NCI-H524 (cell line): ENCODE data around the gene PDPN.
A peak's percentile ranks its signal among the peaks of the same experiment; 100 is the strongest.

Source experiments
- DNase-seq, 2 experiments: peaks; one replicate each; lab custom pipeline; 2025; lab: John Stamatoyannopoulos, UW

PDPN gene

GRCh38 chr1:13617773-13618172 is 34.1 kb downstream of the PDPN start:
- no peak for DNase-seq

DNA sequence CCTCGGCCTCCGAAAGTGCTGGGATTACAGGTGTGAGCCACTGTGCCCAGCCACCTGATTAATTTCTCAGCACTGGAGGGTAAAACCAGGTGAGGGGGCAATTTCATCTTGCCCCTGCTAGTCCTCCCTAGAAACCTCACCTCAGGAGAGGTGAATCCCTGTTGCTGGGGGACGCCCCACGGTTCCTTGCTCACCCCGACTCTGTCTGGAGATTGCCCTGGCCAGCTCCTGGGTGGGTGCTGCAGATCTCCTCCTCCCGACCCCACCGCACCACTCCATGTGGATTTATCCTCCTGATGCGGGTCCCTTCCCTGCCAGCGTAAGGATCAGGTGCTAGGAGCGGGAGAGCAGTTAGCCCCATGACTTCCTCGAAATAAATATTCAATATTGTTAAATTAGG is 34.9 kb downstream of the PDPN start:
- no peak for DNase-seq

GRCh38 chr1:13619909-13620308 is 36.3 kb downstream of the PDPN start:
- no peak for DNase-seq

DNA sequence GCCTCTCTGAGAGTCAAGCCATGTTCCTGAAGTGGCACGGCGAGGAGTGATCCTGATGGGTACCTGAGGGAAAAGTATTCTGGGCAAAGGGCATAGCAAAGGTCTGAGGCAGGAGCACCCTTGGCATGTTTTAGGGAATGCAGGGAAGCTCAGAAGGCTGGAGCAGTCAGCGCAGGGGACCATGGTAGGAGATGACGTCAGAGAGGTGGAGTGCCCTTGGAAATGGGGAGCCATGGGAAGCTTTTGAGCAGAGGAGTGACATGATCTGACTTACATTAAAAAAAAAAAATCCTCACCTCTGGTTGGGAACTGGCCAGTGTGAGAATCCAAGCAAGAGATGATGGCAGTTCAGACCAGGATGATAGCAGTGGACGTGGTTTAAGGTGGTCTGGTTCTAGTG is 37.2 kb downstream of the PDPN start:
- no peak for DNase-seq

DNA sequence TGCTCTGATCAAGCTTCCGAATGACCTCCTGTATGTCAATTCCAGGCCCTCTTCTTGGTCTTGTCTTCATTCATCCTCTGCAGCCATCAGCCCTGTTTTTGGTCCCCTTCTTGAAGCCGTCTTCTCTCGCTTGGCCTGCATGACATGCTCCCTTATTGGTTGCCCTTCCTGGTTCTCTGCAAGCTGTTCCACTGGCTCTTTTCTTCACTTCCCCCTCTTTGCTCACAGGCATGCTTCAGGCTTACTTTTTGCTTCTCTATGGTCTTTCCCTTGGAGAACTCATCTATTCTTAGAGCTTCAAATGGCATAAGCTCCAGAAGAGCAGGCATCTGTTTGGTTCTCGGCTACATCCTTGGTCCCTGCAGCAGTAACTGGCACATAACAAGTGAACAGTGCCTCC is 38.8 kb downstream of the PDPN start:
- DNase-seq, result no peak

GRCh38 chr1:13623021-13623637 is 39.5 kb downstream of the PDPN start:
- no peak for DNase-seq

DNA sequence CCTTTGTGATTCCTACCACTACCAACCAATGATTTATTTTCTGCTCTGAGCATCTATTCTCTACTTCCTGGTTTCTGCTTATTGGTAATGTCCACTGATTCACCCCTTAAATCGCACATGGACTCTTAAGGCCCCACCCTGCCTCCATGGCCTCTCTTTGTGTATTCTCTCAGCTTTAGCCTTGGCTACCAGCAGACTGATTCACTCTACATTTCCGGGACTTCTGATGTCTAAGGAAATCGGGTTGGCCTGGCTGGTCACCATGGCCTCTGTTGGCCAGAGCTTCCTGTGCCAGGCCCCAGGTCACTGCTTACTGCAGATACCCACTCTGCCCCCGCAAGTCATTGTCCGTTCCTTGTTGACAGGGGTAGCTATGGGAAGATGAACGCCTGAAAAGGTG is 40.9 kb downstream of the PDPN start:
- DNase-seq, result no peak

DNA sequence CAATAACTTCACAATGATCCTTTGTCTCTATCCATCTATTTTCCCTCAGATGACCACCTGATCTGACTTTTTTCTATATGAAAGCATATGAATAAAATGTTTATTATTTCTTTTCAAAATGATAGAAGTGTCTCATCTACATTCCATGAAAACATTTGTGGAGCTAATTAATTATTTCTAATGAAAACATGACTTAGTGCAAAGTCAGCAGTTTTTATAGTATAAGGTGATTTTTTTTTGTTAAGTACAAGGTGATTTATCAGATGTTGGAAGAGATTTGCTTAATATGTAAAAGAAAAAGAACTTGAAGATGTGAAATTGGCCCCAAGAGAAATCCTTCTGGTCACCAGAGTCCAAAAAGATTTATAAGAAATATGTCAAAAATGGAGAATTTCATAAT is 43.5 kb downstream of the PDPN start:
- no peak for DNase-seq

GRCh38 chr1:13628218-13628617 is 44.6 kb downstream of the PDPN start:
- DNase-seq, result no peak

- no peak for DNase-seq
Observed at GRCh38 chr1:13628711-13629110, 45.1 kb downstream of the PDPN start.

- peak in 1 of 2 experiments; percentile 65 for DNase-seq
Observed at GRCh38 chr1:13642306-13643004, 58.8 kb downstream of the PDPN start.

- no peak for DNase-seq
Observed at GRCh38 chr1:13643017-13643416, 59.4 kb downstream of the PDPN start.

DNA sequence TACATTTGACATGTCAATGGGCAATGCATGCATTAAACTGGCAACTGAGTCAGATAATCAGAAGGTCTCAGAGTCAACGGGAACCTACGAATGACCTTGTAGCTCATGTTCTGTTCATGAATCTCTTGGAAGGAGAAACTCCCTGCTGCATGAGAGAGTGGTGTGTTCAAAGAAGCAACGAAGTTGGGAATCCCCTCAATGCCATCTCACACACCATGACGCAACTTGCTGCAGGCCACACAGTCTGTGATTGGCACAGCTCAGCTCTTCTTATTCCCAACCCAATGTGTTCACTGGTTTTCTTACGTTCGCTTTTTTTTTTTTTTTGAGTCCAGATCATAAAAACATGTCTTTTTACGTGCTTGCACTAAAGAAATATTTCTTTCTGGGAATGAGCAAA is 62.9 kb downstream of the PDPN start:
- no peak for DNase-seq

DNA sequence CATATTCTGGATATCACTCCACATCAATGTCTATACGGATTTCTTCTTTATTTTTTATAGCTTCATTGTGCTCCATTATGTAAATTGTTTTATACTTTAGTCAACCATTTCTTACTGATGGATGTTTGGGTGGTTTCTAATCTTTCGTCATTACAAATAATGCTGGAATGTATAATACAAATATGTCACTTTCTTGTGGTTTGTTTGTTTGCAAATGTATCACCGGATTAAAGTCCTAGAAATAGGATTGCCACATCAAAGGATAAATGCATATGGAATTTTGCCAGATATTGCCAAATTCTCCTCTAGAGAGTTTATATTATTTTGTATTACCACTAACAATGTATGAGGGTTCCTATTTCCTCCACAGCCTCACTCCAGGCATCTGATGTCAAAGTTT is 67.6 kb downstream of the PDPN start:
- no peak for DNase-seq

- DNase-seq, result no peak
Observed at GRCh38 chr1:13652238-13652637, 68.6 kb downstream of the PDPN start.

GRCh38 chr1:13661539-13661938 is 77.9 kb downstream of the PDPN start:
- DNase-seq, result peak; percentile 59 to 81

DNA sequence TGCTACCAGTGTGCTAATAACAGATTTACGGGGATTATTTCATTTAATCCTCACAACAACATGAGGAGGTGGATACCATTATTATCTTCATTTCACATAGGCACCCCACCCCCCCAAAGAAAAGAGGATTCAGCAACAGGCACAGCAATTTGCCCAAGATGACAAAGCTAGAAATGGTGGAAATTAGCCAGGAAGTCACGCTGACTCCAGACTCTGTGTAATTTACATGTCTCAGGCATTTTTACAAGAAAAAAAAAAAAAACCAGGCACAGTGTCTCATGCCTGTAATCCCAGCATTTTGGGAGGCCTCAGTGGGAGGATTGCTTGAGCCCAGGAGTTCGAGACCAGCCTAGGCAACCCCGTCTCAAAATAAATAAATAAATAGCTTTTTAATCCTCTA is 78.9 kb downstream of the PDPN start:
- peak; percentile 40 to 72 for DNase-seq

- no peak for DNase-seq
Observed at GRCh38 chr1:13663969-13664368, 80.3 kb downstream of the PDPN start.

DNA sequence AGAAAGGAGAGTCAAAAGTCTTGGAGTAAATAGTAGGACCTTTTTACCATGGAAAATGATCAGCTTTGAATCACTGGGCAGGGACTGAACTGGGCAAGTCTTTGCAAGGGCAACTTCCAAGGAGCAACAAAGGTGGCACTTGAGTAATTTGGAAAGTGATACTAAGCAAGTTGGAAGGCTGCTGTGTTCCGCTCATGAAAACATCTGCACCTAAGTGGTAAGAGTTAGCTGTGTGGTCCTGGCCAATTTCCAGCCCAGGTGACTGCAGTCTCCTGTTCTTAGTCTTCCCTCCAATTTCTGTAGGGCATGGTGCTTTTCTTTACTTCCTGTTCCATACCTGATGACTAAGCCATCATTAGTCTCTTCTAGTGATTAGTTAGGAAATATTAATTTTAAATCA is 80.8 kb downstream of the PDPN start:
- no peak for DNase-seq

GRCh38 chr1:13666317-13666716 is 82.7 kb downstream of the PDPN start:
- DNase-seq, result peak; percentile 84 to 95
